ENCODE results near the gene CFAP97D2. TPM values are rescaled to one million over a fixed set of nuclear protein-coding genes. Genes with fewer than 3 reads are reported as not detected.
"Not testable (repeated sequence)": the region's sequence is repeated elsewhere in the genome, so short reads cannot be mapped to it uniquely, and the experiment has no call there.

CFAP97D2 gene
- not detected in 2 replicates for total RNA-seq (2014; rRNA removed; shearing (Covaris generic))

- DNase-seq (ENCODE audit: low read depth), result no peak
Measured at GRCh38 chr13:114179087-114179658, at the start of gene CFAP97D2. Gene CFAP97D2, plus strand, starts transcription at chr13:114179257. Its CDS starts 74 bp downstream, at chr13:114179331.

DNA sequence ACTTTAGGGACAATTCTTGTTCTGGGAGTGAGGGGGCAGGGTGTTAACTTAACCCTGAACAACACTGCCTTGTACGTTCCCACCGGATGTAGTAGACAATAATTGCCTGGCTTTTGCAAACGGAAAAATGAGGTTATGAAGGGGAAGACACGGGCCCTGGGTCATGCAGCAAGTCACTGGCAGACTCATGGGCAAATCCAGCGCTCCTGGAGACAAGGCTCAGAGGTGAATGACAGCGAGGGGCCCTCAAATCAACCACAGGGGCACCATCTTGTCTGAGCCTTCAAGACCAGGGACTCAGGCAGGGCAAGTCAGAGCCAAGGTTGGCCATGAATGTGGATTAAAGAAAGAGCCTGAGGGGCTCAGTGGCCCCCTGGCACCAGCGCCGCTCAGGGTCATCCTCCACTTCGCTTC is 49.4 kb upstream of the CFAP97D2 start:
- no peak for DNase-seq (ENCODE audit: low read depth)

DNA sequence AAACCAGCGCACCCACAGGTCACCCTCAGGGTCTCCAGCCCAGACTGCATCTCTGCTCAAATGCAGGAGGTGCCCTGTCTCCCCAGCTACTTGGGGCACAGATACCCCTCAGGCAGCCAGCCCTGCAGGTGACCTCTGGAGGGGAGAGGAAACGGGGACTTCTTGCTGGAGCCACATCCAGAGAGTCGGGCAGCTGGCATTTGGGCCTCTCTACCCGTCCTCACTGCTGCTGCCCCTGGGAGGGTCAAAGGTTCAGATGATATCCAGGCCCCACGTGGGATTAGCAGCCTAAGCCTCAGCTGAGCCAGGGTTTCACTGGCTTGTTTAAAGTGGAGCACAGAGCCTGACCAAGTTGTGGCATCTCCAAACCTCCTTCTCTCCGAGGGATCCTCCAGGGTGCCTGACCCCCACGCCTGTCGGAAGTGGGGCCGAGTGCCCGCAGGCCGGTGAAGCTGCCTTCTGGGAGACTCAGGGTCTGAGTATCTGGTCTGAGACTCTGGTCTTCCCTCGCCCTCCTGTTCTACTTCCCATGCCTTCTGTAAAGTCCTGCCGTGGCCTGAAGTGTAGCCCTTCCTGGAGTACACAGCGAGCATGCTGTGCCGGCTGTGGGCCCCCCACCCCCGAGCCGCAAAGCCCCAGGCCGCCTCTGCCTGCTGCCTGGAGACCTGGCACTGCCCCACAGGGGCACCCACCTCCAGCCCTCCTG is 48.8 kb upstream of the CFAP97D2 start:
- no peak for DNase-seq (ENCODE audit: low read depth)

DNA sequence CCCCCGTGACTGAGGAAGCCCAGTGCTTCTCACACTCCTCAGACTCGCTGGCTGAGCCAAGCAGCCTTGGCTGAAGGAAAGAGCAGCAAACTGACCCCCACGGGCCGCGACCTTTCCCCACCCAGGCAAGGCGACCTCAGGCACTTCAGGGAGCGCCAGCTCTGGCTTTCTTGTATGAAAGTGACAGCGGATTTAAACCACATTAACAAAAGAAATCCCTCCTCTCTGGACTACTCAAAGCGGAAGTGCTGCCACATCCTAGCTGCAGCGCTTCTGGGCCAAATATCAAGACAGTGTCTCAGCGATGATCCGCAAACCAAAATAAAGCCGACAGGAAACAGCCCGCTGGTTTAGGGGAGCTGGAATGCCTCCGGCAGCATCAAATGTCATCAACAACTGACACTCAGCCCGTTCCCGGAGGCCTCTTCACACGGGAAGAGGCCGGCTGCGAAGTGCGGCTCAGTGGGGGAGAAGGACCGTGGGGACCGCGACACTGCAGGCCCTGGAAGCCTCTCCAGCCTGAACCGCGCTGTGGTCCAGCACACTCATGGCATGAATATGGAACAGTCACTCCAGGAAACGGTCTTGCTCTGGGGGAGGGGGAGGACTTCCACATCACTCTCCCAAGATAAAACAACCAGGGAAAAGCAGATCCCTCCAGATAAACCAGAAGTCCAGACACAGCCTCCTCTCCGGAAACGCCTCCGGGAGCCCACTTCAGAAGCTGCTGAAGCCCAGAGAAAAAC is 48.0 kb upstream of the CFAP97D2 start:
- peak; percentile 97 for DNase-seq (ENCODE audit: low read depth)

DNA sequence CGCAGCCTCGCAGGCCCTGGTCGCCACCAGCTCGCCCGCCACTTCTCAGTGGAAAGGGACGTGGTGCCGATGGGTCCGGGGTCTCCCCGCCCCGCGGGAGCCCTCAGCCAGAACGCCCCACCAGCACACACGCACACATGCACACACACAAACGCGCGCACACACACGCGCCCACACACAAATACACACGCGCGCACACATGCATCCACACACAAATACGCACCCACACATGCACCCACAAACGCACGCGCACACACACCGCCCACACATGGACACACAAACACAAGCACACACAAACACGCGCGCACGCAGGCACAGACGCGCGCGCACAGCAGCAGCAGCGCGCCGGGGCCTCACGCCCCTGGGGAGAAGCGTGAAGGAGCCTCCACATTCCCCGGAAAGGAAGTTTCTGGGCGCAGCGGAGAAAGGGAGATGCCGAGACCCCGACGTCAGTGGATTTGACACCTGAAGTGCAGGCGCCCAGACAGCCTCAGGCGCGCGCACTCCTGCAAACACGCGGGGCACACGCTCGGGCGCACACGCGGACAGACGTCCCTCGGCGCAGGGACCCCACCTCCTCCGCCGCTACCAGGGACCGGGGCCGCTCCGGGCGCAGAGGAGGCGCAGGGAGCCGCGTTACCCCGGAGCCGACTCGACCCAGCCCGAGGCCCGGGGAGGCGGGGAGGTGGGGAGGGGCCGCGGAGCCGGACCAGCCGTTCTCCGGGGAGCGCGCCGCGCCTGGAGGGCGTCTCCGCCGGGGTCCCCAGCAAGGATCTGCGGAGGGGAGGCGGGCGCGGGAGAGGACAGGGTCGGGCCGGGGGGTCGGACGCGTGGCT is 47.3 kb upstream of the CFAP97D2 start:
- DNase-seq (ENCODE audit: low read depth), result no peak

DNA sequence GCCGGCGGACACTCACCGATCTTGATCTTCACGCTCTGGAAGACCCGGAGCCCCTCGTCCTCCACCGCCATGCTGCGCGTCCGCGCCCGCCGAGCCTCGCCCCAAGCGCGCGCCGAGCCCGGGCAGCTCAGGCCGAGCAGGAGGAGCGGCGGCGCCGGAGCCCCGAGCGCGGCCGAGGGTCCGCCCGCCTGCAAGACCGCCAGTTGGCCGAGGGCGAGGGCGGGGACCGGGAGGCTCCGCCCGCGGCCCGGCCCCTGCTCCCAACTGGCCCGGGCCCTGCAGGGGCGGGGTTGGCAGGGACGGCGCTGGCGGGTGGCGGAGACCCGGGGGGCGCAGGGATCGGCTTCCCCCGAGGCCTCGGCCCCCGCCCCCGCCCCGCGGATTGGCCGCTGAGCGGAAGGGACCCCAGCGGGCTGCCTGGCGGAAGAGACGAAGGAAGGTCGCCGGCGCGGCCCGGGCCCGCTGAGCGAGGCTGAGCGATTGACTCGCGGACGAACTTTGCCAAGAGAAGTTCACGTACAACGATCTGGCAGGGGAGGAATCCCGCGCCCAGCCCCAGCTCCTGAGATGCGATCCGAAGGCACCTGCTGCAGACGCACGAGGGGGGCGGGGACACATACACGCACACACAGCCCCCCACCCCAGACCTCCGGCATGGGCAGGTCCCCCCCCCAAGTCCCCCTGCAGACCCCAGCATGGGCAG is 46.5 kb upstream of the CFAP97D2 start, which contains the start of gene RASA3:
Gene RASA3, minus strand, starts transcription at position 205 of the 703 bp plus-strand sequence. Its CDS starts 134 bp downstream, at position 71.
- peak; percentile 81 for DNase-seq (ENCODE audit: low read depth)

GRCh38 chr13:114133126-114133525 is 45.9 kb upstream of the CFAP97D2 start:
- not testable (repeated sequence) for DNase-seq (ENCODE audit: low read depth)

GRCh38 chr13:114133552-114133951 is 45.5 kb upstream of the CFAP97D2 start:
- DNase-seq (ENCODE audit: low read depth), result not testable (repeated sequence)

DNA sequence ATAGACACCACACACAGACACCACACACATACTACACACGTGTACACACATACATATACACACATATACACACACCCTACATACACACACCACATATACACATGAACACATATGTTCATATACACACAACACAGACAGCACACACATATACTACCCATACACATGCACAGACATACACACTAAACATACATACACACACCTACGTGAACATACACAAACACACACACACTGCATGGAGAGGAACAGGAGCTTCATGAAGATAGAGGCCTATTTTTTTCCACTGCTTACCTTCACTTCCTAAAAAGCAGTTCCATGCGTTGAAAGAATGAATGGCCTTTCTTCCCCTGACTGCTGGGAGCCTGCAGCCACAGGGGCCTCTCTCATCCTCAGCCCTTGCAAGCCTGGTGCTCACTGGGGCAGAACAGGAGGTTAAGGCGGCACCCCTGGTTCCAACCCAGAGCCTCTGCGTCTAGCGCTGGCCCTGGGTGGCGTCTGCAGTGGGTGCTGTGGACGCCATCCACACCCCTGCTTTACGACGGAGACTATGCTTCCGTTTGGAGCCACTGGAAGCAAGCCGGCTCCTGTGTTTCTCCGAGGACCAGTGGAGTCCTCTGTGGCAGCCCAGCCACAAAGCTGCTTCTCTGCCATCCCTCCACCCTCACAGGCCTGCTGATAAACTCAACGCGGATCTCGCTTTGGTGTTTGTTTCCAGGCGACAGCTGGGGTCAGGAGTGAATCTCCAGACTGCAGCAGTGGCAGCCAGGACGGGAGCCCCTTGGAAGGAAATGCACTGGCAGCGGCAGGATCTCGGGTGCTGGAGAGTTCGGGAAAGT is 44.7 kb upstream of the CFAP97D2 start:
- no peak for DNase-seq (ENCODE audit: low read depth)

DNA sequence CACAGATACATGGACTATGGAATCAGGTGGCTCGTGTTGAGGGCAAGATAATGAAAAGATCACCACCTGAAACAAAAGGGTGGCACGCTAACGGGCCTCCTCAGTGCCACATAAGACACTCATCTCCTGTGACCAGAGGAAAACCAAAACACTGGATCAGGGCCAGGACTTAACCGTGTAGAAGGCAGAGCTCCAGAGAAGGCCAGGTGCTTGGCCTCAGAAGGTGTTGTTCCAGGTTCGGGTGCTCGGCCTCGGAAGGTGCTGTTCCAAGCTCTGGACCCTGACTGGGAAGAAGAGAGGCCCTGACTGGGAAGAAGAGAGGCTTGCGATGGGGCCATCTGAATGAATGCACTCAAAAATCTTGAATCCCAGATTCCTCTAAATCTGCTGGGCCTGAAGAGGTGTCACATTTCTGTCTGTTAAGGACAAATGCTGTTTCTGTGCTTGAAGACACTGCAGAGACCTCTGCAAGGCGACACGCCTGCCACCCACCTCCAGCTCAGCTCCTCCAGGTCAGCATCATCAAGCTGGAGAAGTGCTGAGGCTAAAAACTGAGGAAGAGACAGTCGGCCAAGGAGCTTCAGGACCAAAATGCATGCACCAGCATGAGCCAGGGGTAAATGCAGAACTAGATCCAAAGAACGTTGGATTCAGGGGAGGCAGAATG is 44.0 kb upstream of the CFAP97D2 start:
- DNase-seq (ENCODE audit: low read depth), result no peak

DNA sequence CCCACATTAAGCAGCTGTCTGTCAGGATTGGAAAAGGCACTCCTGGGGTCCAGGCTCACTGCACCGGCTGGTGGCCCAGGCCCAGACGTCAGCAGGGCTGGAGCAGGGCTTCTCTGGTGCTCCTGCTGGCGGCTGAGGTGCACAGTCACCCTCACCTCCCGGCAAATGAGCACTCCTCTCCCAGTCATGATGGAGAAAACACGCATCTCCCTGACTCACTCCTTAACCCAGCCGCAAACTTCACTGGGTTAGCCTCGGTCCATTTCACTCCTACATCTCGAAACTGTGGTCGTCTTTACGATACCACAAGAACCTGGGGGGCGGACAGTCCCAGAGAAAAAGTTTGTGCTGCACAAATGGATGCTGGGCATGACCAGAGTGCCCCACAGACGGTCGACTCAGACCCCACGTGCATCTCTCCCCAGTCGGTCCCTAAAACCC is 43.3 kb upstream of the CFAP97D2 start:
- no peak for DNase-seq (ENCODE audit: low read depth)

DNA sequence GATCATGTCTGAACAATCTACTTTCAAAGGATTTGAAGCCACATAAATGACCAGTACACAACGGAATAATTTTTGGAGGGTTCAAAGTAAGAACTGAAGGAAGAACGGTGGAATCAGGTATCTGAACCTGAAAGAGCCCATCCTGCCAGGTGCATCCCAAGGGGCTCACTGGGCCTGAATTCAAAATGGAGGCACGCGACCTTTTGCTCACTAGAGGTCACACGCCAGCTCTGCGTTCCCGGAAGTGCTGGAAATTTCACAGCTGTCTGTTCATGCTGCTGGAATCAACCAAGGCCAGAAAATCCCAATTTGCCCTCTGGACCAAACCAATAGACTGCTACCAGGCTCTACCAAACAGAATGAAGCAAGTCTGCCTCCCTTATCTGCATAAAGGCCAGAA is 42.5 kb upstream of the CFAP97D2 start:
- DNase-seq (ENCODE audit: low read depth), result no peak

DNA sequence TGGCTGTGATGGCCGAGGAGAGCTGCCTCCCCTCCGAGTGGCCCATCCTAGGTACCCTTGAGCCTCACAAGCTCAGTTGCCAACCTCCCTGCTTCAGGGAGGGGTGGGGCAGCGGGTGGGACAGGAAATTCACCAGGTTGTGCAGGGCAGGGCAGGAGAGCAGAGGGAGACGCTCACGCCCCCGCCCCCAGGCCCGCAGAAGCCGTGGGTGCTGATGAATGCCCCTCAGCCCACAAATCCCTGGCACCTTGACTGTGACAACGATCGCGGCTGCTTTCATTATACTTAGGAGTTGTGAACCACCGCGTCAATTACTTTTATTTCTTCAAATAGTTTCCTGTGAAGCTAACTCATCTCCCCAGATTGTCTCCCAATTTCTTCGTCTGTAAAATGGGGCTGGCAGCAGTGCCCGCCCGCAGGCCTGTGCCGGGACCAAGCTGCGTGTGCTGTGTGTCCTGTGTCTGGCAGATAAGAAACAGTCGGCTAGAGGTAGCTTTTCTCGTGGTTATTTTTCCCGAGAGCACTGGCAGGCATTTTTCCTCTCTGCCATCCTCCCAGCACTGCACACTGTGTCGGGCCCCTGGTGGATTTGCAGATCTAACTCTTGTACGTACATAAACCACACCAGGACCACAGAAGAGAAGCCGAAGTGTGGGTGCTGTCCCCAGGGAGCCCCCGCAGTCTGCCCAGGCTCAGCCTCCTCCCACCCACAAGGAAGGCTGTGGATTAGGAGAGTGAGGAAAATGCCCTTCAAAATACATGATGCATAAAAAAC is 38.7 kb upstream of the CFAP97D2 start:
- no peak for DNase-seq (ENCODE audit: low read depth)

- DNase-seq (ENCODE audit: low read depth), result no peak
Measured at GRCh38 chr13:114140906-114141250, 38.2 kb upstream of the CFAP97D2 start.

- no peak for DNase-seq (ENCODE audit: low read depth)
Measured at GRCh38 chr13:114141261-114141996, 37.6 kb upstream of the CFAP97D2 start.

DNA sequence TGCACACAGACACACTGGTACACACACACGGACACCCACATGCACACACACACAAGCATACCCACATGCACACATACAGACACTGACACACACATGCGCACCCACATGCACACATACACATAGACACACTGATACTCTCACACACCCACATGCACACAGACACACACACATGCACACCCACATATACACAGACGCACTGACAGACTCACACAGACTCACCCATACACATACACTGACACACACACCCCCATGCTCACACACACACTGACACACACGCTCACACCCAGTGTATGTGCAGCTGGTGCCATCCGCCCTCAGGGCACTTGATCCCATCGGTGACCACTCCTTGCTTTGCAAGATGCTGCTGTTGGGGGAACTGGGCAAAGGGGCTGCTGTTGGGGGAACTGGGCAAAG is 36.9 kb upstream of the CFAP97D2 start:
- no peak for DNase-seq (ENCODE audit: low read depth)

GRCh38 chr13:114142640-114143490 is 36.2 kb upstream of the CFAP97D2 start:
- DNase-seq (ENCODE audit: low read depth), result no peak
